Astrocyte (in vitro differentiated cells and primary cell): ENCODE data around the gene RFESD.

Source experiments
- CTCF ChIP-seq: IDR thresholded peaks from 2 replicates; pipeline ENCODE4 v1.5.1; 2011; ENCODE audit warnings: low read depth, mild to moderate bottlenecking, inconsistent platforms, low read length, moderate library complexity; ENCODE audit not compliant: insufficient read depth
- EZH2 ChIP-seq: IDR thresholded peaks from 2 replicates; pipeline ENCODE4 v1.6.1; 2012; ENCODE audit warnings: mild to moderate bottlenecking, low read length, inconsistent platforms; ENCODE audit not compliant: insufficient read depth

- TF ChIP-seq EZH2: no peak
- no peak for TF ChIP-seq CTCF
Measured at GRCh38 chr5:95613514-95613913, 33.1 kb upstream of the RFESD start.
